Uterus (tissue), 4 donors: Measurements from ENCODE around the gene DENND1A. TPM values are rescaled to one million over a fixed set of nuclear protein-coding genes. Genes with fewer than 3 reads are reported as not detected.

Source experiments
- DNase-seq, 2 donors: peaks; one replicate each; pipeline ENCODE4 v3.0.0-alpha.2; 2019 to 2020
- H3K27ac ChIP-seq, 2 donors: fragments of 200-600 bp; sonication (generic); 1 replicate in 1 of 2; 2 replicates in 1 of 2; pipeline ENCODE4 v1.5.1; 2016 to 2018
- H3K27me3 ChIP-seq, 2 donors: fragments of 200-600 bp; sonication (generic); one replicate each; pipeline ENCODE4 v1.5.1; 2018 to 2019; ENCODE audit warnings: control low read depth in 1 of 2
- H3K36me3 ChIP-seq, 2 donors: fragments of 200-600 bp; sonication (generic); one replicate each; pipeline ENCODE4 v1.5.1; 2019; ENCODE audit warnings: control low read depth in 1 of 2
- H3K4me1 ChIP-seq, 2 donors: fragments of 200-600 bp; sonication (generic); one replicate each; pipeline ENCODE4 v1.5.1; 2018 to 2019; ENCODE audit warnings: control low read depth in 1 of 2
- H3K4me3 ChIP-seq, 2 donors: fragments of 200-600 bp; sonication (generic); 1 replicate in 1 of 2; 2 replicates in 1 of 2; pipeline ENCODE4 v1.5.1; 2018 to 2019; ENCODE audit warnings: mild to moderate bottlenecking in 1 of 2
- H3K9me3 ChIP-seq, 2 donors: fragments of 200-600 bp; sonication (generic); one replicate each; pipeline ENCODE4 v1.5.1; 2019; ENCODE audit warnings: control low read depth in 1 of 2
- CTCF ChIP-seq, 4 experiments: fragments of 200-600 bp in 2 of 4; fragments of 450-650 bp in 2 of 4; sonication (generic) in 2 of 4; IDR thresholded peaks; one replicate each; pipeline ENCODE4 v1.5.1; 2016 to 2019; ENCODE audit warnings: antibody characterized with exemption in 4 of 4, mild to moderate bottlenecking in 2 of 4, moderate library complexity in 1 of 4
- POLR2A ChIP-seq, 2 donors: fragments of 450-650 bp; IDR thresholded peaks; one replicate each; pipeline ENCODE4 v1.6.1; 2016; ENCODE audit warnings: antibody characterized with exemption in 2 of 2, mild to moderate bottlenecking in 1 of 2, moderate library complexity in 1 of 2
- intact Hi-C: fragments of 100-400 bp; cut with DNase I; formaldehyde crosslinking; loops from one replicate; pipeline ENCODE4 v1.15.1; 2023; ENCODE audit warnings: low total_unique reads
- total RNA-seq, 4 donors: library from RNA; depleted of rRNA in 3 of 4; stranded (reverse); fragments of >200 nt in 3 of 4; gene quantifications; one replicate each; pipeline versions ENCODE4 v1.1.0 to v1.2.4, GENCODE V29; 2014 to 2023
- donor health status: DM: yes; HTN: yes; CAD: no.

Gene DENND1A
- total RNA-seq, 4 donors from 2014 or later, result 10.8 to 34.5 (median 22.6) TPM

DNA sequence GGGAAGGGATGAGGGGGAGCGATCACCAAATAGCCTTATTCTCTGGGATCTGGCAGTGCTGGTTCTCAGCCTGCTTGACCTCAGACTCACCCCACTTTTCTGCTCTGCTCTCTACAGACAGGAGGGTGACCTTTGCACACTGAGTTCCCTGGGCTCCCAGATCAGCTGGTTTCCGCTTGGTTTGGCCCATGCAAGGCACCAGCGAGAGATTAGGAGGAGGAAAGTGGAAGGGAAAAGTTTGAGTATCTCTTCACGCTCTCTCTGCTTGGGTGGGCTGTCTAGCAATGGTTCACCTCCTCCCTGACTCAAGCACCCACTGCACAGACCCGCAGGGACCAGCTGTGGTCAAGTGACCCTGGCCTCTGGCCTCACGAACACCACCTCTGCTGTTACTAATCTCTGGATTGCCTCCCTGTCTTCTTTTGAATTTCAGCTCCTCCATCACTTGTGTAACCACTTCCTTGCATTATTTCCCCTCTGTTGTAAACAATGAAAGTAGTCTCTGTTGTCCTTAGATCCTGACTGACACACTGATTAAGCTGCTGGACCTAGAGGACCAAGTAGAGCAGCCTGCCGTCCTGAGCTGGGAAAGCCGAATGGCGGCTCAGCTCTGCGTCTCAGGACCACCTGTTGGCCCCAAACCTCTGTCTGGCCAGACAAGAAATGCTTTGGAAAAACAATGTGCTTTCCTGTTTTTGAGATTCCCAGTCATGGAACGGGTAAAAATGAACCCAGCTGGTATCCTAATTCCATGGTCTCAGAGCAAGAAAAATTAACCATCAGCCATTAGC is 387.3 kb downstream of the DENND1A start:
- intact Hi-C loops, result no loop called here
- DNase-seq, result no peak
- Histone ChIP-seq H3K9me3 (no peaks in the 10 kb centered on the region), H3K4me3 (no peak overlapping the region), H3K4me1 (no peaks in the 10 kb centered on the region), H3K27me3 (no peaks in the 10 kb centered on the region), H3K36me3 (no peaks in the 10 kb centered on the region), H3K27ac (no peak overlapping the region)
- no peak for TF ChIP-seq POLR2A (IDR thresholded peaks at IDR 0.05)
- TF ChIP-seq CTCF (IDR thresholded peaks at IDR 0.05), result no peak

DNA sequence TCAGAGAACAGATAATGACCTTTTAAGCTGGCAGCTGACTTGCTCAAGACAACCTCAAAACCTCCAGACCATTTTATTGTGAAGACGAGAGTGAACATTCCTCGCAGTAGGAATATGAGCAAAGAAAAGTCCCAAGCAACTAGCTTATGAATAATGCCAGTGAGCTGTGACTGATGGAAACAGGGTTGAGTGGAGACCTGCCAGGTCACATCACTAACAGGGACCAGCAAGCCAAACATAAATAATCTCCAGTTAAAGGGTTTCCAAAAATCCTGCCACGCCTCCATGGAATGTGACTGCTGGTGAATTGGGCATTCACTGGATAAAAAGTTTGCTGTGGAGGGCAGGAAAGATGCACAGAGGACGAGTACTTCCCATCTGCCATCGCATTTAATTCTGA is 388.5 kb downstream of the DENND1A start:
- no peak overlapping the region for H3K27ac ChIP-seq
- no peaks in the 10 kb centered on the region for H3K27me3 ChIP-seq
- no peak overlapping the region for H3K4me3 ChIP-seq
- TF ChIP-seq CTCF (IDR thresholded peaks at IDR 0.05), result no peak
- no peak for TF ChIP-seq POLR2A (IDR thresholded peaks at IDR 0.05)
- no peaks in the 10 kb centered on the region for H3K9me3 ChIP-seq
- no peaks in the 10 kb centered on the region for H3K4me1 ChIP-seq
- intact Hi-C loops, result no loop called here
- no peaks in the 10 kb centered on the region for H3K36me3 ChIP-seq
- no peak for DNase-seq

GRCh38 chr9:123540457-123540856 is 389.5 kb downstream of the DENND1A start:
- TF ChIP-seq CTCF (IDR thresholded peaks at IDR 0.05), result no peak
- no peak for TF ChIP-seq POLR2A (IDR thresholded peaks at IDR 0.05)
- no peaks in the 10 kb centered on the region for H3K9me3 ChIP-seq
- no peaks in the 10 kb centered on the region for H3K4me1 ChIP-seq
- no peak for DNase-seq
- no peak overlapping the region for H3K4me3 ChIP-seq
- H3K36me3 ChIP-seq, result no peaks in the 10 kb centered on the region
- H3K27ac ChIP-seq, result no peak overlapping the region
- intact Hi-C loops, result no loop called here
- H3K27me3 ChIP-seq, result no peaks in the 10 kb centered on the region

- no peaks in the 10 kb centered on the region for H3K36me3 ChIP-seq
- no peak for TF ChIP-seq CTCF (IDR thresholded peaks at IDR 0.05)
- TF ChIP-seq POLR2A (IDR thresholded peaks at IDR 0.05), result no peak
- H3K27me3 ChIP-seq, result no peaks in the 10 kb centered on the region
- H3K4me3 ChIP-seq, result no peak overlapping the region
- H3K27ac ChIP-seq, result no peak overlapping the region
- no peaks in the 10 kb centered on the region for H3K4me1 ChIP-seq
- intact Hi-C loops, result no loop called here
- no peaks in the 10 kb centered on the region for H3K9me3 ChIP-seq
- no peak for DNase-seq
These were observed 392.1 kb downstream of the DENND1A start for GRCh38 chr9:123537809-123538208.

GRCh38 chr9:123536455-123536868 is 393.5 kb downstream of the DENND1A start:
- no peaks in the 10 kb centered on the region for H3K4me1 ChIP-seq
- H3K4me3 ChIP-seq, result no peak overlapping the region
- no peaks in the 10 kb centered on the region for H3K27me3 ChIP-seq
- intact Hi-C loops, result no loop called here
- no peak for TF ChIP-seq POLR2A (IDR thresholded peaks at IDR 0.05)
- no peak for TF ChIP-seq CTCF (IDR thresholded peaks at IDR 0.05)
- no peak overlapping the region for H3K27ac ChIP-seq
- H3K9me3 ChIP-seq, result no peaks in the 10 kb centered on the region
- no peak for DNase-seq
- no peaks in the 10 kb centered on the region for H3K36me3 ChIP-seq
